WTC11 (cell line): Measurements from ENCODE around the gene SLC17A9. TPM values are rescaled to one million over a fixed set of nuclear protein-coding genes. Genes with fewer than 3 reads are reported as not detected.

Source experiments
- ATAC-seq: fragments of 200-7000 bp; cut with Tn5 transposase; 2 replicates; pipeline ENCODE4 v1.10.0; 2021; ENCODE audit warnings: mild to moderate bottlenecking, moderate library complexity
- CTCF ChIA-PET: fragments of 300-600 bp; sonication (Branson Sonifier 250); formaldehyde crosslinking; loops from one replicate; lab custom pipeline; 2021; ENCODE audit warnings: antibody characterized with exemption; lab: Charles Lee
- POLR2A ChIA-PET: fragments of 350-600 bp; sonication (Branson Sonifier 250); formaldehyde crosslinking; loops from one replicate; lab custom pipeline; 2021; ENCODE audit warnings: antibody characterized with exemption; lab: Charles Lee
- DNase-seq: peaks from one replicate; pipeline ENCODE4 v3.0.0; 2021; ENCODE audit warnings: low spot score
- H3K27ac Mint-ChIP-seq: 2 replicates; pipeline ENCODE4 v1.8.0; 2021; ENCODE audit warnings: mixed read lengths
- H3K27me3 Mint-ChIP-seq: 2 replicates; pipeline ENCODE4 v1.8.0; 2021; ENCODE audit warnings: low read depth, mild to moderate bottlenecking, moderate library complexity, mixed read lengths
- H3K36me3 Mint-ChIP-seq: 2 replicates; pipeline ENCODE4 v1.8.0; 2021; ENCODE audit warnings: mixed read lengths
- H3K4me1 Mint-ChIP-seq: 2 replicates; pipeline ENCODE4 v1.8.0; 2022; ENCODE audit warnings: mixed read lengths
- H3K4me3 Mint-ChIP-seq: 2 replicates; pipeline ENCODE4 v1.8.0; 2021; ENCODE audit warnings: mild to moderate bottlenecking, moderate library complexity, mixed read lengths
- H3K9me3 Mint-ChIP-seq: 2 replicates; pipeline ENCODE4 v1.8.0; 2021; ENCODE audit warnings: mixed read lengths
- ATF2 ChIP-seq: sonication (generic); formaldehyde crosslinking; IDR thresholded peaks from 2 replicates; pipeline ENCODE4 v1.8.1; 2022; ENCODE audit warnings: low read depth, missing genetic modification reagents, borderline replicate concordance
- CREB1 ChIP-seq: sonication (generic); formaldehyde crosslinking; IDR thresholded peaks from 2 replicates; pipeline ENCODE4 v1.8.0; 2023; ENCODE audit warnings: mild to moderate bottlenecking, missing genetic modification reagents
- E2F5 ChIP-seq: sonication (generic); formaldehyde crosslinking; IDR thresholded peaks from 2 replicates; pipeline ENCODE4 v1.8.1; 2022; ENCODE audit warnings: mild to moderate bottlenecking, moderate library complexity, missing genetic modification reagents
- ESRRA ChIP-seq: sonication (generic); formaldehyde crosslinking; IDR thresholded peaks from 2 replicates; pipeline ENCODE4 v1.8.1; 2022; ENCODE audit warnings: mild to moderate bottlenecking, missing genetic modification reagents, borderline replicate concordance
- FOXJ3 ChIP-seq: sonication (generic); formaldehyde crosslinking; IDR thresholded peaks from 2 replicates; pipeline ENCODE4 v1.9.0; 2021; ENCODE audit warnings: missing genetic modification reagents, mild to moderate bottlenecking, borderline replicate concordance
- FOXP1 ChIP-seq: sonication (generic); formaldehyde crosslinking; IDR thresholded peaks from 2 replicates; pipeline ENCODE4 v1.8.0; 2022; ENCODE audit warnings: missing genetic modification reagents, mild to moderate bottlenecking, moderate library complexity, borderline replicate concordance
- HMGXB4 ChIP-seq: sonication (generic); formaldehyde crosslinking; IDR thresholded peaks from 2 replicates; pipeline ENCODE4 v1.8.1; 2023; ENCODE audit warnings: mild to moderate bottlenecking, moderate library complexity, missing genetic modification reagents
- IRF2 ChIP-seq: sonication (generic); formaldehyde crosslinking; IDR thresholded peaks from 2 replicates; pipeline ENCODE4 v1.8.0; 2022; ENCODE audit warnings: low read depth, missing genetic modification reagents, borderline replicate concordance
- NFYB ChIP-seq: sonication (generic); formaldehyde crosslinking; conservative IDR thresholded peaks from 2 replicates; pipeline ENCODE4 v1.8.0; 2022; ENCODE audit warnings: low read depth, missing genetic modification reagents
- RORB ChIP-seq: fragments of 250-450 bp; sonication (Bioruptor Pico); IDR thresholded peaks from 2 replicates; pipeline ENCODE4 v1.9.0; 2021; ENCODE audit warnings: mild to moderate bottlenecking
- SMAD3 ChIP-seq: sonication (generic); formaldehyde crosslinking; IDR thresholded peaks from 2 replicates; pipeline ENCODE4 v1.8.0; 2022; ENCODE audit warnings: missing genetic modification reagents, mild to moderate bottlenecking, borderline replicate concordance
- SOX15 ChIP-seq: fragments of 250-450 bp; sonication (Bioruptor Pico); IDR thresholded peaks from 2 replicates; pipeline ENCODE4 v1.9.0; 2021; ENCODE audit warnings: mild to moderate bottlenecking
- STAT6 ChIP-seq: sonication (generic); formaldehyde crosslinking; conservative IDR thresholded peaks from 2 replicates; pipeline ENCODE4 v1.8.1; 2023; ENCODE audit warnings: mild to moderate bottlenecking, low read depth, missing genetic modification reagents, moderate library complexity
- TCF7 ChIP-seq: sonication (generic); formaldehyde crosslinking; IDR thresholded peaks from 2 replicates; pipeline ENCODE4 v1.8.0; 2022; ENCODE audit warnings: mild to moderate bottlenecking, low read depth, missing genetic modification reagents, moderate library complexity
- TEAD4 ChIP-seq: sonication (generic); formaldehyde crosslinking; IDR thresholded peaks from 2 replicates; pipeline ENCODE4 v1.8.0; 2022; ENCODE audit warnings: mild to moderate bottlenecking, missing genetic modification reagents
- ZBTB21 ChIP-seq: sonication (generic); formaldehyde crosslinking; IDR thresholded peaks from 2 replicates; pipeline ENCODE4 v1.8.1; 2023; ENCODE audit warnings: mild to moderate bottlenecking, missing genetic modification reagents, borderline replicate concordance
- ZNF219 ChIP-seq: sonication (generic); formaldehyde crosslinking; IDR thresholded peaks from 2 replicates; pipeline ENCODE4 v1.8.0; 2023; ENCODE audit warnings: missing genetic modification reagents, mild to moderate bottlenecking, borderline replicate concordance
- ZNF317 ChIP-seq: sonication (generic); formaldehyde crosslinking; IDR thresholded peaks from 2 replicates; pipeline ENCODE4 v1.8.1; 2023; ENCODE audit warnings: low read depth, mild to moderate bottlenecking, moderate library complexity, missing genetic modification reagents, borderline replicate concordance
- total RNA-seq: library from RNA; stranded (reverse); gene quantifications from 3 replicates; pipeline ENCODE4 v1.2.3, GENCODE V29; 2021

The SLC17A9 gene
- total RNA-seq, 1 experiment from 2014 or later, result 41.7 TPM

- no peak for TF ChIP-seq RORB
- no peak for TF ChIP-seq FOXJ3 (CRISPR knock-in tag)
- ChIA-PET CTCF (interaction anchor here (2.4 kb wide), 1 partner anchor 12 kb away, joined by 6 read pairs; no protein-coding TSS in a partner anchor), POLR2A (no interaction called here)
- DNase-seq, result no peak
- H3K4me3 Mint-ChIP-seq, result no peak overlapping the region
- H3K9me3 Mint-ChIP-seq, result no peaks in the 10 kb centered on the region
- H3K27me3 Mint-ChIP-seq, result peaks cover 1% of the 10 kb centered on the region; the same call in 1 of the 2 replicates
- no peak for ATAC-seq
- no peaks in the 10 kb centered on the region for H3K36me3 Mint-ChIP-seq
- H3K27ac Mint-ChIP-seq, result no peak overlapping the region
- H3K4me1 Mint-ChIP-seq, result peaks cover 3% of the 10 kb centered on the region; the same call in 1 of the 2 replicates
Observed at GRCh38 chr20:62966212-62967148, 14.0 kb downstream of the SLC17A9 start.

- TF ChIP-seq FOXP1 (CRISPR knock-in tag) (no peak), E2F5 (CRISPR knock-in tag) (no peak), TEAD4 (no peak), STAT6 (no peak), SMAD3 (CRISPR knock-in tag) (no peak), ZNF317 (CRISPR knock-in tag) (no peak), HMGXB4 (CRISPR knock-in tag) (no peak), ATF2 (CRISPR knock-in tag) (no peak), TCF7 (CRISPR knock-in tag) (no peak), ZBTB21 (no peak), ESRRA (CRISPR knock-in tag) (no peak), CREB1 (CRISPR knock-in tag) (no peak), NFYB (CRISPR knock-in tag) (no peak), SOX15 (no peak), IRF2 (CRISPR knock-in tag) (no peak), ZNF219 (no peak)
- no peaks in the 10 kb centered on the region for H3K36me3 Mint-ChIP-seq
- CTCF ChIA-PET, result no interaction called here
- POLR2A ChIA-PET, result no interaction called here
- H3K4me1 Mint-ChIP-seq, result peaks cover 3% of the 10 kb centered on the region; the same call in 1 of the 2 replicates
- no peak overlapping the region for H3K4me3 Mint-ChIP-seq
- ATAC-seq (no peak), DNase-seq (no peak)
- no peak overlapping the region for H3K27ac Mint-ChIP-seq
- no peaks in the 10 kb centered on the region for H3K9me3 Mint-ChIP-seq
- H3K27me3 Mint-ChIP-seq, result peaks cover 7% of the 10 kb centered on the region
Observed at GRCh38 chr20:62967149-62967501, 14.6 kb downstream of the SLC17A9 start.
